ENCODE data around the gene CCNB3.
A peak's percentile ranks its signal among the peaks of the same experiment; 100 is the strongest.
"Not testable (repeated sequence)": the region's sequence is repeated elsewhere in the genome, so short reads cannot be mapped to it uniquely, and the experiment has no call there.

The CCNB3 gene

GRCh38 chrX:50204364-50204899 lies at the start of gene CCNB3:
Gene CCNB3, plus strand, starts transcription at chrX:50204765. Its CDS starts 80,399 bp downstream, at chrX:50285164.
- peak; percentile 52 to 66 for DNase-seq

- no peak for DNase-seq
Measured at GRCh38 chrX:50157545-50158135, 46.9 kb upstream of the CCNB3 start.

- no peak for DNase-seq
Measured at GRCh38 chrX:50158593-50158992, 46.0 kb upstream of the CCNB3 start.

- no peak for DNase-seq
Measured at GRCh38 chrX:50161127-50161526, 43.4 kb upstream of the CCNB3 start.

- DNase-seq: no peak
Measured at GRCh38 chrX:50165727-50166126, 38.8 kb upstream of the CCNB3 start.

GRCh38 chrX:50167366-50167765 lies 37.2 kb upstream of the CCNB3 start:
- no peak for DNase-seq

GRCh38 chrX:50168241-50168687 lies 36.3 kb upstream of the CCNB3 start:
- no peak for DNase-seq

- DNase-seq: no peak
Measured at GRCh38 chrX:50169717-50170116, 34.8 kb upstream of the CCNB3 start.

GRCh38 chrX:50180073-50180940 lies 24.3 kb upstream of the CCNB3 start:
- no peak for DNase-seq

- DNase-seq: no peak
Measured at GRCh38 chrX:50183891-50184290, 20.7 kb upstream of the CCNB3 start.

GRCh38 chrX:50188859-50189600 lies 15.5 kb upstream of the CCNB3 start:
- no peak for DNase-seq

GRCh38 chrX:50198348-50198747 lies 6.2 kb upstream of the CCNB3 start:
- no peak for DNase-seq

GRCh38 chrX:50200907-50201306 lies 3.7 kb upstream of the CCNB3 start, which contains the start of gene AKAP4:
Gene AKAP4, minus strand, starts transcription at chrX:50201007. Its CDS starts 118 bp downstream, at chrX:50200889.
- DNase-seq: no peak

GRCh38 chrX:50202539-50202938 lies 2.0 kb upstream of the CCNB3 start:
- DNase-seq: no peak

GRCh38 chrX:50206753-50207152 lies 2.2 kb downstream of the CCNB3 start:
- no peak for DNase-seq

GRCh38 chrX:50211510-50211909 lies 6.9 kb downstream of the CCNB3 start:
- no peak for DNase-seq

- no peak for DNase-seq
Measured at GRCh38 chrX:50281253-50281652, 76.7 kb downstream of the CCNB3 start.

GRCh38 chrX:50327235-50327634 lies 122.7 kb downstream of the CCNB3 start:
- no peak for DNase-seq

- DNase-seq: not testable (repeated sequence)
Measured at GRCh38 chrX:50332668-50333067, 128.1 kb downstream of the CCNB3 start.

GRCh38 chrX:50333308-50333707 lies 128.7 kb downstream of the CCNB3 start:
- no peak for DNase-seq

- no peak for DNase-seq
Measured at GRCh38 chrX:50343917-50344316, 139.4 kb downstream of the CCNB3 start.

GRCh38 chrX:50372966-50373365 lies 168.4 kb downstream of the CCNB3 start:
- DNase-seq: no peak
